GM18873 (cell line): ENCODE results near the gene ATL3.
"Not testable (repeated sequence)": the region's sequence is repeated elsewhere in the genome, so short reads cannot be mapped to it uniquely, and the experiment has no call there.

Experiments
- ATAC-seq: cut with Tn5 transposase; IDR thresholded peaks from one replicate; pipeline ENCODE4 v1.9.1; 2021; ENCODE audit warnings: mild to moderate bottlenecking, moderate library complexity, moderate number of reproducible peaks; ENCODE audit not compliant: unreplicated experiment, low FRiP score

Gene ATL3

GRCh38 chr11:63598556-63598955 is 72.6 kb downstream of the ATL3 start:
- no peak for ATAC-seq

- ATAC-seq, result no peak
These were observed 75.9 kb downstream of the ATL3 start for GRCh38 chr11:63595296-63595695.

GRCh38 chr11:63592975-63593395 is 78.2 kb downstream of the ATL3 start:
- ATAC-seq, result no peak

- no peak for ATAC-seq
These were observed 81.0 kb downstream of the ATL3 start for GRCh38 chr11:63590024-63590788.

GRCh38 chr11:63589000-63589399 is 82.2 kb downstream of the ATL3 start:
- ATAC-seq, result no peak

- no peak for ATAC-seq
These were observed 84.6 kb downstream of the ATL3 start for GRCh38 chr11:63586451-63587166.

GRCh38 chr11:63583357-63583677 is 87.9 kb downstream of the ATL3 start:
- ATAC-seq, result no peak

- not testable (repeated sequence) for ATAC-seq
These were observed 90.0 kb downstream of the ATL3 start for GRCh38 chr11:63581224-63581623.

- not testable (repeated sequence) for ATAC-seq
These were observed 92.3 kb downstream of the ATL3 start for GRCh38 chr11:63578882-63579281.

- ATAC-seq, result no peak
These were observed 96.1 kb downstream of the ATL3 start for GRCh38 chr11:63574856-63575602.
